GM11168 (cell line): ENCODE measurements around the gene C9.
"Not testable (repeated sequence)": the region's sequence is repeated elsewhere in the genome, so short reads cannot be mapped to it uniquely, and the experiment has no call there.

Source experiments
- in situ Hi-C: fragments of 300-500 bp; cut with MboI; formaldehyde crosslinking; loops from one replicate; pipeline ENCODE4 v1.12.0; 2022; ENCODE audit warnings: low sequenced_read_pairs; ENCODE audit not compliant: unreplicated experiment

The C9 gene

DNA sequence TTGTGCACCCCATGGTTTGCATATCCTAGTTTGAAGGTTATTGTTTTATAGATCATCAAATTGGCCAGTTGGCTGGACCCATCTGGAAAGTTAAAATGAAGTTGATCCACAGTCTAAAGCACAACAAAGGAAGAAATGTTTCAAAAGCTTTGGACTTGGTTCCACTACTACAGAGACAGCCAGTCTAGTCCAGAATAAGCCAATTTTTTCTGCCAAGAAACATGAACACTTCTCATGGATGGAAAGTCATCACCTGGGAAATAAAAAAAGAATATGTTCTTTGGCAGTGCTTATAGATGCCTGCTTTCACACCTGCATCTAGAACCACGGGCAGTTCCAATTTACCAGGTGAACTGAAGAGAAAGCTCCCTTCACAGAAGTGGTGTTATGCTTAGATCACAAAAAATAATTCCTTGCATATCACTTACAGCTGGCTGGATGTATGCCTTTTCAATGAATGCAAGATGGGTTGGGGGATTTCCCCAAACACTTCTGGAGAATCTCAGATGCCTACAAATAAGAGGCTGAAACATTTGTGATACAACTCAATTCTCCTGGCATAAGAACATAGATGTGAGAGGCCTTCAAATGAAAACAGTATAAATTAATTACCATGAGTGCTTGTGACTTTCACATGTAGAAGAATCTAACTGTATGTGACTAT, 26.9 kb downstream of the C9 start:
- in situ Hi-C loops, result no loop called here

GRCh38 chr5:39334296-39334695, 30.0 kb downstream of the C9 start:
- in situ Hi-C loops, result not testable (repeated sequence)

GRCh38 chr5:39333104-39333503, 31.2 kb downstream of the C9 start:
- in situ Hi-C loops, result no loop called here

DNA sequence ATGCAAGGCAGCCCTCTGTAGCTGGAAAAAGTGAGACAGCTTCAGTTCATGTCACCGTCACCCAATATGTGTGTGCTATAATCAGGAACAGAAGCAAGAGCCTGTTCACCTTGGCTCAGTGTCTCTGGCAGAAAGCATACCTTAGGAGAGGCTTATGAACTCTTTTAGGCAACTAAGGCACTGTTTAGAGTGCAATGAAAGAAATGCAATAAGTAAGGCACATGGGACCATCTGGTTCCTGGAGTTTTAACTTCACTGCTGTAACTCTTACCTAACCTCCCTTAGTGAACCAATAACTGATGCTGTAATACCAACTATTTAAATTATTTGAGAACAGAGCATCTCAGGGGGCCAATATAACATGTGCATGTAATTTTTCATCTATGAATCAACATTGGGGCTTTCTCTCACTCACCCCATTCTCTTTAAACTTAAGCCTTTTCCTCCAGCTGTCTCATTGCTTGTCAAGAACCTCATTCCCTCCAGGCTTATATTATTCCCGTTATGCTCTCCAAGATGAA, 32.4 kb downstream of the C9 start:
- in situ Hi-C loops, result no loop called here

- in situ Hi-C loops, result no loop called here
These were observed 35.6 kb downstream of the C9 start for GRCh38 chr5:39328731-39329130.

DNA sequence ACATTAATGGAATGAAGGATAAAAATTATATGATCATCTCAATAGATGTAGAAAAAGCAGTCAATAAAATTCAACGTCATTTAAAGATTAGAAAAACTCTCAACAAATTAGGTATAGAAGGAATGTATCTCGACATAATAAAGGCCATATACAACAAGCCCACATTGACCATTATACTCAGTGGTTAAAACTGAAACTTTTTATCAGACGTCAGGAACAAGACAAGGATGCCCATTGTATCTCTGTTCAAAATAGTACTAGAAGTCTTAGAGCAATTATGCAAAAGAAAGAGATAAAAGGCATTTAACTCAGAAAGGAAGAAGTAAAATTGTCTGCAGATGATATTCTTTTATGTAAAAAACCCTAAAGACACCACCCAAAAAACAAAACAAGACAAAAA, 40.8 kb downstream of the C9 start:
- in situ Hi-C loops, result no loop called here

- in situ Hi-C loops, result no loop called here
These were observed 44.9 kb downstream of the C9 start for GRCh38 chr5:39319395-39319794.

GRCh38 chr5:39316464-39316863, 47.8 kb downstream of the C9 start:
- in situ Hi-C loops, result not testable (repeated sequence)

DNA sequence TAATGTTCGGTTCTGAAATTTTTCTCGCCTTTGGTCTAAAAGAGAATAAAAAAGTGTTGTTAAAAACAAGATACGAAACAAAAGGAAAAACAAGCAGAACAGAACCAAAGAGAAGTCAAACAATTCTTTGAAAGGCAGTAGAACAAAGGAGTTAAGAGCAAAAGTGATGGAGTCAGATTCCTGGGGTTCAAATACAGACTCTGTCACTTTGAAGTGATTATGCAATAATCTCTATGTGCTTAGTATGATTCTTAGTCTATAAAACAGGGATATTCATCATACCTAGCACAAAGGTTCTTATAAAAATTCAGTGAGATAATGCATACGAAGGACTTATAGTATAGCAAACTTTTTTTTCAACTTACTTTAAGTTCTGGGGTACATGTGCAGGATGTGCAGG, 48.3 kb downstream of the C9 start:
- in situ Hi-C loops, result no loop called here

GRCh38 chr5:39314591-39314990, 49.7 kb downstream of the C9 start:
- in situ Hi-C loops, result no loop called here

GRCh38 chr5:39309534-39309933, 54.8 kb downstream of the C9 start:
- in situ Hi-C loops, result no loop called here

DNA sequence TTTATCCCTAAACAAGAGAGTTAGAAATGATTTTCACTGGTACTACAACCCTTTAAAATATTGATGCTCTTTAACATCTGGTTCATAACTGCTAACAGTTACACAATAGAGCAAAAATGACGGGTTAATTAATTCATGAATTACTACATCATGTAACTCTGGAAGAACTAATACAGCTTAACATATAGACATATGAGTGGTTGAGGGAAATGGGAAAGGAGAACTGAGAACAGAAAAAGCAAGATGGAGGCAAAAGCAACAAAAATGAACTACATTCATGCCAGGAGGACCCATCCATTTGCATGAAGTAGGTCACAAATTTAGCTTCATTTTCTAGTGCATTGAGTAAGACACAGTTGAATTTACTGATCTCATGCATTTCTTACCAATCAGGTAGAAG, 61.8 kb downstream of the C9 start:
- in situ Hi-C loops, result no loop called here

DNA sequence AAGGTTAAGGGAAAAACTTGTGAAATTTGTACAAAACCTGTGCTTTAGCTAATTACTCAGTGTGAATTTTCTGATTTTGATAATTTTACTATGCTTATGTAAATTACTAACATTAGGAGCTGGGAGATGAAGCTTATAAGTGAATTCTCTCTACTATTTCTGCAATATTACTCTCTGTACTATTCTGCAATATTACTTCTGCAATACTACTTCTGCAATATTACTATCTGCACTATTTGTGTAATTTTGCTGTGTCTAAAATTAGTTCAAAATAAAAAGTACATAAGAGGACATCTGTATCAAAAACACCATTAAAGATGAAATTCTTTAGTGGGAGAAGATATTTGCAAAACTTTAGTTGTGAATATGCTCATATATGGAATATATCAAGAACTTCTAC, 62.9 kb downstream of the C9 start:
- in situ Hi-C loops, result no loop called here

DNA sequence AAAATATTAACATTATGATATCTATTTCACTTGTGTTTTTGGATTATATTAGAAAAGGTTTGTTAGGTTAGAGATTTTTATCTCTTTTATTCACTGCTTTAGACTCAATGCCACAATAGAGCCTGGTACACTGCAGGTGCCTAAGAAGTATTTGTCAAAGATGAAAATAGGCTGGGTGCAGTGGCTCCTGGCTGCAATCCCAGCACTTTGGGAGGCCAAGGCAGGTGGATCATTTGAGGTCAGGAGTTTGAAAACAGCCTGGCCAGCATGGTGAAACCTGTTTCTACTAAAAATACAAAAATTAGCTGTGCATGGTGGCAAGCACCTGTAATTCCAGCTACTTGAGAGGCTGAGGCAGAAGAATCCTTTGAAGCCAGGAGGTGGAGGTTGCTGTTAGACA, 64.3 kb downstream of the C9 start:
- in situ Hi-C loops, result no loop called here

DNA sequence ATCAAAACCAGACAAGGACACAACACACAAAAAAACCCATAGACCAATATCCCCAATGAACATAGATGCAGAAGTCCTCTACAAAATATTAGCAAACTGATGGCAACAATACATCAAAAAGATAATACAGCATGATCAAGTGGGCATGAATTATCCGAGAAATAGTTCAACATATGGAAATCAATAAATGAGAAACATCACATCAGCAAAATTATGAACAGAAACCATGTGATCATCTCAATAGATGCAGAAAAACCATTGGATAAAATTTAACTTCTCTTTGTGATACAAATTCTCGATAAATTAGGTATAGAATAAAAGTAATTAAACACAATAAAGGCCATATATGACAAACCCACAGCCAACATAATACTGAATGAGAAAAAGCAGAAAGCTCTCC, 69.6 kb downstream of the C9 start:
- in situ Hi-C loops, result no loop called here

- in situ Hi-C loops, result no loop called here
These were observed 79.7 kb downstream of the C9 start for GRCh38 chr5:39284552-39284951.

DNA sequence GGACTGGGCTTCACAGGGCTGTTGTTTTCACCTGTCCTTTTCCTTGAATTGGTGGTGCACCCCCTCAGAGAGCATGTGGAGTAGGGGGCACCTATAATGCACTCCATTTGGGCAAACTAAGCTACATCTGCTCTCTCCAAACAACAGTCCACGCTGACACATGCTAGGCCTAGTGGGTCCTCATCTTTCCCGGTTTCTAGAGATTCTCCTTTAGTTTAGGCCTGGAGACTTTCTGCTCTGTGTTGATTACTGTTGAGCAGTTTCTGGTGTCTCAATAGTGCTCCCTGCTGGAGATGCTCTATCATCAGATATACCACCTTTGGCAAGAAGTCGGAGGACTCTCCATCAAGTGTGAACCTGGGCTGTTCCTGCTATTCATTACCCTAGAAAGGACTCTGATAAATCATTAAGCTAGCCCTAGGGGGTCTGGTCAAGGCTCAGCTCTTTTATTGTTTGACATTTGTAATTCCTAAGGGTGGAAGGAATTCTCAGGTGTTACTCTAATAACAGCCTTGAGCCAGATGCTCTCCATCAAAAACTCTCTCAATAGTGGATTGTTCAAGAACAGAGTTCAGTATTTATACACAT, 81.0 kb downstream of the C9 start:
- in situ Hi-C loops, result no loop called here

GRCh38 chr5:39282561-39282960, 81.7 kb downstream of the C9 start:
- in situ Hi-C loops, result no loop called here

DNA sequence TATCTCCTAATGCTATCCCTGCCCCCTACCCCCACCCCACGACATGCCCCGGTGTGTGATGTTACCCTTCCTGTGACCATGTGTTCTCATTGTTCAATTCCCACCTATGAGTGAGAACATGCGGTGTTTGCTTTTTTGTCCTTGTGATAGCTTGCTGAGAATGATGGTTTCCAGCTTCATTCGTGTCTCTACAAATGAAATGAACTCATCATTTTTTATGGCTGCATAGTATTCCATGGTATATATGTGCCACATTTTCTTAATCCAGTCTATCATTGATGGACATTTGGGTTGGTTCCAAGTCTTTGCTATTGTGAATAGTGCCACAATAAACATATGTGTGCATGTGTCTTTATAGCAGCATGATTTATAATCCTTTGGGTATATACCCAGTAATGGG, 88.4 kb downstream of the C9 start:
- in situ Hi-C loops, result not testable (repeated sequence)

GRCh38 chr5:39274398-39275085, 89.8 kb downstream of the C9 start:
- in situ Hi-C loops, result no loop called here

- in situ Hi-C loops, result no loop called here
These were observed 90.9 kb downstream of the C9 start for GRCh38 chr5:39273314-39273954.
